PC-3 (cell line): ENCODE results near the gene TEP1. TPM values are rescaled to one million over a fixed set of nuclear protein-coding genes. Genes with fewer than 3 reads are reported as not detected.

ENCODE experiments used
- ATAC-seq: fragments of 200-7000 bp; cut with Tn5 transposase; 2 replicates; pipeline ENCODE4 v1.9.1; 2020; ENCODE audit warnings: mild to moderate bottlenecking, moderate library complexity
- BruUV-seq: library from RNA; stranded (reverse); fragments of 400-500 nt; replicated peaks from 2 replicates; lab custom pipeline; 2021; lab: Mats Ljungman, UMichigan
- CTCF ChIA-PET: fragments of 300-600 bp; sonication (Branson Sonifier 250); formaldehyde crosslinking; loops from one replicate; lab custom pipeline; 2022; ENCODE audit warnings: antibody characterized with exemption; lab: Charles Lee
- POLR2A ChIA-PET: fragments of 300-600 bp; sonication (Branson Sonifier 250); formaldehyde crosslinking; loops from one replicate; lab custom pipeline; 2022; ENCODE audit warnings: antibody characterized with exemption; ENCODE audit not compliant: unreplicated experiment; lab: Charles Lee
- DNase-seq: peaks from one replicate; pipeline ENCODE4 v3.0.0-alpha.2; 2015
- H2AFZ ChIP-seq: fragments of 300-600 bp; sonication (generic); 2 replicates; pipeline ENCODE4 v1.6.0; 2016; ENCODE audit warnings: antibody characterized with exemption, low read length
- H3F3A ChIP-seq: fragments of 300-600 bp; sonication (generic); one replicate; pipeline ENCODE4 v1.6.0; 2017; ENCODE audit warnings: antibody characterized with exemption, low read length, control low read depth, mild to moderate bottlenecking; ENCODE audit not compliant: unreplicated experiment
- H3K27ac ChIP-seq: fragments of 300-600 bp; sonication (generic); 2 replicates; pipeline ENCODE4 v1.5.1; 2016; ENCODE audit warnings: mild to moderate bottlenecking, low read length
- H3K27me3 ChIP-seq: fragments of 300-600 bp; sonication (generic); 2 replicates; pipeline ENCODE4 v1.6.1; 2016; ENCODE audit warnings: low read length, mixed read lengths
- H3K36me3 ChIP-seq: fragments of 300-600 bp; sonication (generic); 2 replicates; pipeline ENCODE4 v1.6.1; 2016; ENCODE audit warnings: low read depth, mixed run types, low read length, mixed read lengths
- H3K4me1 ChIP-seq: fragments of 300-600 bp; sonication (generic); 2 replicates; pipeline ENCODE4 v1.5.1; 2016; ENCODE audit warnings: low read length; ENCODE audit not compliant: insufficient read depth
- H3K4me2 ChIP-seq: fragments of 300-600 bp; sonication (generic); 2 replicates; pipeline ENCODE4 v1.6.0; 2016; ENCODE audit warnings: low read length
- H3K4me3 ChIP-seq: fragments of 300-600 bp; sonication (generic); 2 replicates; pipeline ENCODE4 v1.5.1; 2016; ENCODE audit warnings: mild to moderate bottlenecking, low read length, mixed read lengths
- H3K79me2 ChIP-seq: fragments of 300-600 bp; sonication (generic); 2 replicates; pipeline ENCODE4 v1.6.1; 2017; ENCODE audit warnings: low read length, mixed read lengths
- H3K9ac ChIP-seq: fragments of 300-600 bp; sonication (generic); 2 replicates; pipeline ENCODE4 v1.6.0; 2016; ENCODE audit warnings: mild to moderate bottlenecking, low read length
- H3K9me2 ChIP-seq: fragments of 300-600 bp; sonication (generic); replicated peaks from 2 replicates; pipeline ENCODE4 v1.6.1; 2016; ENCODE audit warnings: mixed run types, low read length, mixed read lengths
- H3K9me3 ChIP-seq: fragments of 300-600 bp; sonication (generic); 2 replicates; pipeline ENCODE4 v1.6.1; 2016; ENCODE audit warnings: low read length, mixed read lengths
- H4K20me1 ChIP-seq: fragments of 300-600 bp; sonication (generic); 2 replicates; pipeline ENCODE4 v1.6.1; 2016; ENCODE audit warnings: low read length, mixed read lengths
- EZH2 ChIP-seq: fragments of 300-600 bp; sonication (generic); IDR thresholded peaks from one replicate; pipeline ENCODE4 v1.6.1; 2017; ENCODE audit warnings: antibody characterized with exemption, mild to moderate bottlenecking, low read length; ENCODE audit not compliant: unreplicated experiment
- EZH2phosphoT487 ChIP-seq: fragments of 300-600 bp; sonication (generic); IDR thresholded peaks from 2 replicates; pipeline ENCODE4 v1.6.1; 2018; ENCODE audit warnings: mild to moderate bottlenecking, antibody characterized with exemption, low read length, borderline replicate concordance
- intact Hi-C: fragments of 100-400 bp; cut with micrococcal nuclease; formaldehyde crosslinking; loops from 2 replicates; pipeline ENCODE4 v1.9.0; 2023
- total RNA-seq: library from RNA; depleted of rRNA; stranded (reverse); fragments of >200 nt; gene quantifications from 2 replicates; pipeline ENCODE4 v1.2.3, GENCODE V29; 2014
- TF ChIP-seq, protein P1 (sequence below): fragments of 300-600 bp; sonication (generic); conservative IDR thresholded peaks from 2 replicates; pipeline ENCODE4 v1.5.1; 2017; ENCODE audit warnings: antibody characterized with exemption, low read depth, mild to moderate bottlenecking, low read length

TEP1 gene
- total RNA-seq, 1 experiment from 2014 or later: 8.9 TPM

- DNase-seq (no peak), ATAC-seq (no peak)
- Histone ChIP-seq H3K79me2 (no peaks in the 10 kb centered on the region), H3K36me3 (peaks cover 12% of the 10 kb centered on the region), H4K20me1 (no peaks in the 10 kb centered on the region), H3K9me3 (no peaks in the 10 kb centered on the region), H3K27me3 (no peaks in the 10 kb centered on the region), H2AFZ (no peak overlapping the region), H3F3A (no peaks in the 10 kb centered on the region), H3K9ac (no peak overlapping the region), H3K4me1 (no peaks in the 10 kb centered on the region), H3K4me3 (no peak overlapping the region), H3K9me2 (no peaks in the 10 kb centered on the region), H3K4me2 (no peak overlapping the region), H3K27ac (no peak overlapping the region)
- POLR2A ChIA-PET: no interaction called here
- CTCF ChIA-PET: no interaction called here
- TF ChIP-seq, protein P1, sequence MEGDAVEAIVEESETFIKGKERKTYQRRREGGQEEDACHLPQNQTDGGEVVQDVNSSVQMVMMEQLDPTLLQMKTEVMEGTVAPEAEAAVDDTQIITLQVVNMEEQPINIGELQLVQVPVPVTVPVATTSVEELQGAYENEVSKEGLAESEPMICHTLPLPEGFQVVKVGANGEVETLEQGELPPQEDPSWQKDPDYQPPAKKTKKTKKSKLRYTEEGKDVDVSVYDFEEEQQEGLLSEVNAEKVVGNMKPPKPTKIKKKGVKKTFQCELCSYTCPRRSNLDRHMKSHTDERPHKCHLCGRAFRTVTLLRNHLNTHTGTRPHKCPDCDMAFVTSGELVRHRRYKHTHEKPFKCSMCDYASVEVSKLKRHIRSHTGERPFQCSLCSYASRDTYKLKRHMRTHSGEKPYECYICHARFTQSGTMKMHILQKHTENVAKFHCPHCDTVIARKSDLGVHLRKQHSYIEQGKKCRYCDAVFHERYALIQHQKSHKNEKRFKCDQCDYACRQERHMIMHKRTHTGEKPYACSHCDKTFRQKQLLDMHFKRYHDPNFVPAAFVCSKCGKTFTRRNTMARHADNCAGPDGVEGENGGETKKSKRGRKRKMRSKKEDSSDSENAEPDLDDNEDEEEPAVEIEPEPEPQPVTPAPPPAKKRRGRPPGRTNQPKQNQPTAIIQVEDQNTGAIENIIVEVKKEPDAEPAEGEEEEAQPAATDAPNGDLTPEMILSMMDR: no peak
- no peak for TF ChIP-seq EZH2
- intact Hi-C loops: no loop called here
- no TSS peak for BruUV-seq
Observed at GRCh38 chr14:20441461-20441860, 28.2 kb upstream of the TEP1 start.

DNA sequence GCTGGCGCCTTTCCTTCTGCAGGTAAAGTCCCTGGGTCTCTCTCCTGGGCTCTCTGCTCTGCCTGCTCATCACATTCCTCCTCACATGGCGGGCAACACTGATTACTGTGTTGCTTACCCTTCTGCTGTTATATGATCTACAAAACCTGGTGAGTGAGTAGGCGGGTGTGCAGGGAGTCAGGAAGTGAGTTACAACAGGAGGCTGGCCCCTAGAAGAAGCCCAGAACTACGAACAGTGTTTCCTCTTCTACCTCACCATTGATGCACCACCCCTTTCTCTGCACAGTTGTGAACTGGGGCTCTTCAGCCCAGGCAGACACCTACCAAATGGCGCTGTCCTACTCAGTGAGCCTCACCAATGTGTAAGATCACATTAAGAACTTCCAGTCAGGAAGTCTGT is 27.6 kb upstream of the TEP1 start:
- no peaks in the 10 kb centered on the region for H3K9me3 ChIP-seq
- no peak for DNase-seq
- H3K27ac ChIP-seq: no peak overlapping the region
- H3K9me2 ChIP-seq: no peaks in the 10 kb centered on the region
- H3K9ac ChIP-seq: no peak overlapping the region
- no peaks in the 10 kb centered on the region for H3K27me3 ChIP-seq
- BruUV-seq: no TSS peak
- ATAC-seq: no peak
- ChIA-PET POLR2A (no interaction called here), CTCF (no interaction called here)
- H3K4me1 ChIP-seq: no peaks in the 10 kb centered on the region
- TF ChIP-seq, protein P1: no peak
- TF ChIP-seq EZH2phosphoT487 (no peak), EZH2 (no peak)
- no peak overlapping the region for H3K4me2 ChIP-seq
- intact Hi-C loops: no loop called here
- H3K79me2 ChIP-seq: no peaks in the 10 kb centered on the region
- no peaks in the 10 kb centered on the region for H3F3A ChIP-seq
- H3K4me3 ChIP-seq: no peak overlapping the region
- H4K20me1 ChIP-seq: no peaks in the 10 kb centered on the region
- H2AFZ ChIP-seq: no peak overlapping the region
- peaks cover 6% of the 10 kb centered on the region; the same call in 1 of the 2 replicates for H3K36me3 ChIP-seq

GRCh38 chr14:20440465-20440864 is 27.2 kb upstream of the TEP1 start:
- H3K9me3 ChIP-seq: no peaks in the 10 kb centered on the region
- H3F3A ChIP-seq: no peaks in the 10 kb centered on the region
- H3K36me3 ChIP-seq: peaks cover 2% of the 10 kb centered on the region; the same call in 1 of the 2 replicates
- DNase-seq (no peak), ATAC-seq (no peak)
- no peak overlapping the region for H3K4me2 ChIP-seq
- intact Hi-C loops: no loop called here
- TF ChIP-seq, protein P1: no peak
- TF ChIP-seq EZH2phosphoT487 (no peak), EZH2 (no peak)
- H3K9me2 ChIP-seq: no peaks in the 10 kb centered on the region
- no peaks in the 10 kb centered on the region for H3K4me1 ChIP-seq
- ChIA-PET POLR2A (no interaction called here), CTCF (no interaction called here)
- H4K20me1 ChIP-seq: no peaks in the 10 kb centered on the region
- H3K9ac ChIP-seq: no peak overlapping the region
- H3K79me2 ChIP-seq: no peaks in the 10 kb centered on the region
- no peak overlapping the region for H2AFZ ChIP-seq
- H3K4me3 ChIP-seq: no peak overlapping the region
- no peaks in the 10 kb centered on the region for H3K27me3 ChIP-seq
- no TSS peak for BruUV-seq
- H3K27ac ChIP-seq: no peak overlapping the region
